HG03521 (cell line): Measurements from ENCODE around the gene SOHLH2.

Experiments
- ATAC-seq: cut with Tn5 transposase; IDR thresholded peaks from one replicate; pipeline ENCODE4 v1.9.1; 2021; ENCODE audit warnings: mild to moderate bottlenecking, moderate library complexity; ENCODE audit not compliant: unreplicated experiment

Gene SOHLH2

GRCh38 chr13:36132376-36132775 lies 82.0 kb downstream of the SOHLH2 start:
- no peak for ATAC-seq

- ATAC-seq, result no peak
Observed at GRCh38 chr13:36131931-36132297, 82.4 kb downstream of the SOHLH2 start.

GRCh38 chr13:36131222-36131930 lies 83.0 kb downstream of the SOHLH2 start, which contains the start of gene DCLK1:
Gene DCLK1 (minus strand): TSS chr13:36131382.
- ATAC-seq, result no peak

GRCh38 chr13:36130552-36131221 lies 83.7 kb downstream of the SOHLH2 start:
- ATAC-seq, result no peak

GRCh38 chr13:36130193-36130551 lies 84.2 kb downstream of the SOHLH2 start:
- no peak for ATAC-seq

GRCh38 chr13:36129539-36129938 lies 84.8 kb downstream of the SOHLH2 start:
- ATAC-seq, result no peak

GRCh38 chr13:36126491-36126890 lies 87.9 kb downstream of the SOHLH2 start:
- ATAC-seq, result no peak

- ATAC-seq, result no peak
Observed at GRCh38 chr13:36125841-36126240, 88.5 kb downstream of the SOHLH2 start.

- ATAC-seq, result no peak
Observed at GRCh38 chr13:36124236-36124822, 90.0 kb downstream of the SOHLH2 start.
